Measurements from ENCODE around the gene ZBTB20.

ZBTB20 gene

GRCh38 chr3:114550165-114550564 is 596.9 kb downstream of the ZBTB20 start:
- Histone ChIP-seq H3K9me3 (ENCODE audit: insufficient read depth, low read length) (no peaks in the 10 kb centered on the region), H3K36me3 (replicated peaks; ENCODE audit: low read depth, low read length) (no peaks in the 10 kb centered on the region), H3K4me1 (ENCODE audit: low read length) (no peaks in the 10 kb centered on the region), H3K27me3 (ENCODE audit: low read depth, low read length) (no peaks in the 10 kb centered on the region), H3K4me2 (ENCODE audit: low read length) (no peak overlapping the region), H3K79me2 (ENCODE audit: low read length) (no peaks in the 10 kb centered on the region), H2AFZ (ENCODE audit: low read depth, low read length) (no peak overlapping the region), H3K27ac (ENCODE audit: low read length) (no peak overlapping the region), H4K20me1 (ENCODE audit: insufficient read depth, low read length) (no peaks in the 10 kb centered on the region), H3K9ac (ENCODE audit: low read length) (no peak overlapping the region), H3K4me3 (ENCODE audit: low read length) (no peak overlapping the region)
- TF ChIP-seq CTCF (IDR thresholded peaks at IDR 0.05; ENCODE audit: low read depth, low read length), result no peak
- TF ChIP-seq EZH2phosphoT487 (IDR thresholded peaks at IDR 0.05; ENCODE audit: low read depth), result no peak

GRCh38 chr3:114545193-114545592 is 601.9 kb downstream of the ZBTB20 start:
- TF ChIP-seq EZH2phosphoT487 (IDR thresholded peaks at IDR 0.05; ENCODE audit: low read depth) (no peak), CTCF (IDR thresholded peaks at IDR 0.05; ENCODE audit: low read depth, low read length) (no peak)
- H4K20me1 ChIP-seq (ENCODE audit: insufficient read depth, low read length), result no peaks in the 10 kb centered on the region
- H3K79me2 ChIP-seq (ENCODE audit: low read length), result no peaks in the 10 kb centered on the region
- no peak overlapping the region for H3K27ac ChIP-seq (ENCODE audit: low read length)
- H3K27me3 ChIP-seq (ENCODE audit: low read depth, low read length), result 0 out of 2 replicates have a peak, but pooled peaks cover 9% of the 10 kb centered on the region
- H3K4me3 ChIP-seq (ENCODE audit: low read length), result no peak overlapping the region
- no peaks in the 10 kb centered on the region for H3K9me3 ChIP-seq (ENCODE audit: insufficient read depth, low read length)
- no peaks in the 10 kb centered on the region for H3K4me1 ChIP-seq (ENCODE audit: low read length)
- H3K9ac ChIP-seq (ENCODE audit: low read length), result no peak overlapping the region
- H2AFZ ChIP-seq (ENCODE audit: low read depth, low read length), result no peak overlapping the region
- no peak overlapping the region for H3K4me2 ChIP-seq (ENCODE audit: low read length)
- H3K36me3 ChIP-seq (replicated peaks; ENCODE audit: low read depth, low read length), result no peaks in the 10 kb centered on the region

GRCh38 chr3:114542359-114542758 is 604.7 kb downstream of the ZBTB20 start:
- Histone ChIP-seq H2AFZ (ENCODE audit: low read depth, low read length) (no peak overlapping the region), H3K36me3 (replicated peaks; ENCODE audit: low read depth, low read length) (no peaks in the 10 kb centered on the region), H3K79me2 (ENCODE audit: low read length) (no peaks in the 10 kb centered on the region), H3K4me3 (ENCODE audit: low read length) (no peak overlapping the region), H3K27ac (ENCODE audit: low read length) (no peak overlapping the region), H3K27me3 (ENCODE audit: low read depth, low read length) (0 out of 2 replicates have a peak, but pooled peaks cover 9% of the 10 kb centered on the region), H3K9me3 (ENCODE audit: insufficient read depth, low read length) (no peaks in the 10 kb centered on the region), H3K4me2 (ENCODE audit: low read length) (no peak overlapping the region), H4K20me1 (ENCODE audit: insufficient read depth, low read length) (no peaks in the 10 kb centered on the region), H3K9ac (ENCODE audit: low read length) (no peak overlapping the region), H3K4me1 (ENCODE audit: low read length) (0 out of 2 replicates have a peak, but pooled peaks cover 5% of the 10 kb centered on the region)
- TF ChIP-seq CTCF (IDR thresholded peaks at IDR 0.05; ENCODE audit: low read depth, low read length) (no peak), EZH2phosphoT487 (IDR thresholded peaks at IDR 0.05; ENCODE audit: low read depth) (no peak)

- H3K79me2 ChIP-seq (ENCODE audit: low read length), result no peaks in the 10 kb centered on the region
Observed at GRCh38 chr3:114539525-114539924, 607.6 kb downstream of the ZBTB20 start.

More at GRCh38 chr3:114539525-114539924, 607.6 kb downstream of the ZBTB20 start:
- Histone ChIP-seq H3K4me1 (ENCODE audit: low read length) (0 out of 2 replicates have a peak, but pooled peaks cover 5% of the 10 kb centered on the region), H3K27me3 (ENCODE audit: low read depth, low read length) (0 out of 2 replicates have a peak, but pooled peaks cover 9% of the 10 kb centered on the region), H3K9ac (ENCODE audit: low read length) (no peak overlapping the region), H2AFZ (ENCODE audit: low read depth, low read length) (no peak overlapping the region), H3K9me3 (ENCODE audit: insufficient read depth, low read length) (no peaks in the 10 kb centered on the region), H3K4me3 (ENCODE audit: low read length) (no peak overlapping the region), H3K36me3 (replicated peaks; ENCODE audit: low read depth, low read length) (no peaks in the 10 kb centered on the region), H3K4me2 (ENCODE audit: low read length) (no peak overlapping the region), H3K27ac (ENCODE audit: low read length) (no peak overlapping the region), H4K20me1 (ENCODE audit: insufficient read depth, low read length) (no peaks in the 10 kb centered on the region)
- TF ChIP-seq EZH2phosphoT487 (IDR thresholded peaks at IDR 0.05; ENCODE audit: low read depth), result no peak
- no peak for TF ChIP-seq CTCF (IDR thresholded peaks at IDR 0.05; ENCODE audit: low read depth, low read length)

Data from OCI-LY3 (cell line).